ENCODE measurements around the gene ELF2.

GRCh38 chr4:139212900-139213299 lies 35.9 kb upstream of the ELF2 start:
- TF ChIP-seq POLR2A (IDR thresholded peaks at IDR 0.05) (no peak), CTCF (IDR thresholded peaks at IDR 0.05) (no peak)

All from thyroid gland (tissue), 4 donors.